Stimulated activated CD4-positive, alpha-beta T cell treated with anti-CD3 and anti-CD28 coated beads, TNF-alpha, amount 100 ng/mL, for 1 hour (primary cell): ENCODE measurements around the gene DDAH1.
"Not testable (repeated sequence)": the region's sequence is repeated elsewhere in the genome, so short reads cannot be mapped to it uniquely, and the experiment has no call there.

Experiments used
- DNase-seq, 3 donors: peaks; one replicate each; pipeline ENCODE4 v3.0.0-alpha.2; 2020; ENCODE audit warnings: low read depth in 3 of 3, low spot score in 1 of 3

The DDAH1 gene

GRCh38 chr1:85471558-85471957 lies 6.6 kb upstream of the DDAH1 start:
- no peak for DNase-seq

- DNase-seq, result not testable (repeated sequence)
Measured at GRCh38 chr1:85470130-85470529, 5.2 kb upstream of the DDAH1 start.

- DNase-seq, result no peak
Measured at GRCh38 chr1:85467929-85468540, 3.1 kb upstream of the DDAH1 start.

GRCh38 chr1:85467036-85467435 lies 2.1 kb upstream of the DDAH1 start:
- no peak for DNase-seq

GRCh38 chr1:85465786-85466134 lies 801 bp upstream of the DDAH1 start:
- DNase-seq, result no peak

GRCh38 chr1:85464497-85465098 lies 361 bp downstream of the DDAH1 start:
- DNase-seq, result no peak

GRCh38 chr1:85463731-85464496 lies 1.0 kb downstream of the DDAH1 start:
- no peak for DNase-seq

- DNase-seq, result no peak
Measured at GRCh38 chr1:85462931-85463649, 1.9 kb downstream of the DDAH1 start.

GRCh38 chr1:85461216-85461918 lies 3.6 kb downstream of the DDAH1 start:
- no peak for DNase-seq

GRCh38 chr1:85460555-85461088 lies 4.3 kb downstream of the DDAH1 start:
- DNase-seq, result no peak

- DNase-seq, result no peak
Measured at GRCh38 chr1:85459290-85459689, 5.7 kb downstream of the DDAH1 start.

GRCh38 chr1:85454214-85454613 lies 10.7 kb downstream of the DDAH1 start:
- DNase-seq, result no peak

- DNase-seq, result no peak
Measured at GRCh38 chr1:85453640-85454194, 11.2 kb downstream of the DDAH1 start.

GRCh38 chr1:85452948-85453347 lies 12.0 kb downstream of the DDAH1 start:
- DNase-seq, result no peak

GRCh38 chr1:85451236-85451830 lies 13.6 kb downstream of the DDAH1 start:
- no peak for DNase-seq

- no peak for DNase-seq
Measured at GRCh38 chr1:85450832-85451231, 14.1 kb downstream of the DDAH1 start.

GRCh38 chr1:85449356-85449755 lies 15.6 kb downstream of the DDAH1 start:
- no peak for DNase-seq

GRCh38 chr1:85448358-85448757 lies 16.6 kb downstream of the DDAH1 start:
- no peak for DNase-seq

- DNase-seq, result no peak
Measured at GRCh38 chr1:85447006-85447943, 17.7 kb downstream of the DDAH1 start.
